ENCODE data around the gene ENPP7. TPM values are rescaled to one million over a fixed set of nuclear protein-coding genes. Genes with fewer than 3 reads are reported as not detected.

Gene ENPP7
- total RNA-seq, 1 experiment from 2014 or later, result not detected

DNA sequence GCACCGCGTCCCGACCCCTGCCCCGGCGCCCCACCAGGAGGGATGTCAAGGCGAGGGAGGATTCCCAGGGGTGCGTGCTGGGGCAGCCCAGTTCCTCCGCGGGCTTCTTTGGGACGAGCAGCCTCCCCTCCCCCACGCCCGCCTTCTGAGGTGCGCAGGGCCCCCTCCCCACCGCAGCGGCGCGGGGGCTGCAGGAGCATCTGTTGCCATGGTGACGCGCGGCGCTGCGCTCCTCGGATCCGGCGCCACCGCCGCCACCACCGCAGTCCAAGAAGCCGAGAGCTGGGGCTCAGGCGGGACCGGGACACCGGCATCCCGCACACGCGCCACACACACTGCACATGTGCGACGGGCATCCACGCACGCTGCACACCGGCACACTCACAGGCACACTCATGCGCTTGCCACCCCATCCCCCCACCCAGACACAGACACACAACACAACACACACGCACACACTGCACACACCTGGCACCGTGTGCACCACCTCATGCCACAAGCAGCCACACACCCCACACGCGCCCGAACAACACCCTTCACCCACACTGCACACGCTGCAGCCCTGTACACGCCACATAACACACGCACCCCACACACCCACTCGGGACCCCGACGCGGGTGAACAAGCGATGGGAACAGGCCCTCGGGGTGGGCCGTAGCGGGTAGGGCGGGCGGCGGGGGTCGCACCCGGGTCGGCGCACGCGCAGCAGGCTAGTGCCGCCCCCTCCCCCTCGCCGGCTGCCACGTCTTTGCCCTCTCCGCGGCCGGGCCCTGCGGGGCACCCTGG is 17.0 kb downstream of the ENPP7 start:
- no peak overlapping the region for H3K4me3 ChIP-seq (replicated peaks in 1 of 2; ENCODE audit: low read depth in 1 of 2, low read length in 2 of 2)
- no peak overlapping the region for H3K4me2 ChIP-seq (ENCODE audit: low read length)
- no peak overlapping the region; the same call in 1 of the 2 replicates for H3K27ac ChIP-seq (ENCODE audit: low read depth, low read length)
- peaks cover 11 to 32% of the 10 kb centered on the region in 2 experiments; a peak in 3 of 4 replicates for H3K4me1 ChIP-seq (ENCODE audit: control insufficient read depth in 1 of 2, insufficient read depth in 2 of 2, low read length in 2 of 2)
- RAD21 ChIA-PET (ENCODE audit: low non-redundant PET in 1 of 2, low total read pairs in 2 of 2, uncharacterized antibody in 2 of 2, unreplicated experiment in 2 of 2), result no interaction called here
- no TSS peak for BruUV-seq (replicated peaks)
- intact Hi-C loops (cut with micrococcal nuclease), result no loop called here
- no peak overlapping the region for H2AFZ ChIP-seq (ENCODE audit: low read depth, low read length, poor library complexity, severe bottlenecking)
- ATAC-seq, result no peak
- no peaks in the 10 kb centered on the region for H3K27me3 ChIP-seq (ENCODE audit: insufficient read depth, low read length)
- H3K79me2 ChIP-seq (ENCODE audit: insufficient read depth, low read length), result no peaks in the 10 kb centered on the region
- no peak for TF ChIP-seq POLR2A (IDR thresholded peaks at IDR 0.05; ENCODE audit: borderline replicate concordance, extremely low read depth, insufficient read depth, insufficient read length)
- TF ChIP-seq FOSL1 (IDR thresholded peaks at IDR 0.05; ENCODE audit: low read depth), result no peak
- no peak for TF ChIP-seq EZH2phosphoT487 (IDR thresholded peaks at IDR 0.05; ENCODE audit: borderline replicate concordance)
- no peak for TF ChIP-seq EGR1 (IDR thresholded peaks at IDR 0.05; ENCODE audit: low read depth)
- TF ChIP-seq CEBPB (IDR thresholded peaks at IDR 0.05; ENCODE audit: low read depth), result no peak
- TF ChIP-seq POLR2AphosphoS5 (IDR thresholded peaks at IDR 0.05; ENCODE audit: low read depth, low read length), result no peak
- TF ChIP-seq RAD21 (IDR thresholded peaks at IDR 0.05; ENCODE audit: low read depth), result no peak
- TF ChIP-seq JUND (IDR thresholded peaks at IDR 0.05), result no peak
- TF ChIP-seq, protein P1, sequence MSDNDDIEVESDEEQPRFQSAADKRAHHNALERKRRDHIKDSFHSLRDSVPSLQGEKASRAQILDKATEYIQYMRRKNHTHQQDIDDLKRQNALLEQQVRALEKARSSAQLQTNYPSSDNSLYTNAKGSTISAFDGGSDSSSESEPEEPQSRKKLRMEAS (IDR thresholded peaks at IDR 0.05), result no peak
- TF ChIP-seq ZFX (IDR thresholded peaks at IDR 0.05), result no peak
- TF ChIP-seq SIN3A (IDR thresholded peaks at IDR 0.05; ENCODE audit: low read depth), result no peak
- no peak for TF ChIP-seq SP1 (IDR thresholded peaks at IDR 0.05; ENCODE audit: low read depth)
- no peak for TF ChIP-seq SRF (IDR thresholded peaks at IDR 0.05; ENCODE audit: low read depth)
- CTCF ChIA-PET, result interaction anchor here (3.5 kb wide), 1 partner anchor 260 kb away, joined by 10 read pairs; no protein-coding TSS in a partner anchor
- no peaks in the 10 kb centered on the region for H3K36me3 ChIP-seq (ENCODE audit: control insufficient read depth in 1 of 2, insufficient read depth in 2 of 2, low read length in 2 of 2)
- no peaks in the 10 kb centered on the region for H3K9me2 ChIP-seq (ENCODE audit: insufficient read depth)
- no peak for DNase-seq (ENCODE audit: low read depth, low spot score)
- H3K9me3 ChIP-seq (ENCODE audit: control insufficient read depth in 1 of 2, insufficient read depth in 1 of 2, low read depth in 1 of 2, low read length in 2 of 2), result no peaks in the 10 kb centered on the region
- POLR2A ChIA-PET, result no interaction called here
- no peaks in the 10 kb centered on the region for H4K20me1 ChIP-seq (ENCODE audit: insufficient read depth)
- no peak overlapping the region for H3K9ac ChIP-seq (ENCODE audit: low read length)
